Small intestine (tissue), 7 donors: ENCODE measurements around the gene DGKH. TPM values are rescaled to one million over a fixed set of nuclear protein-coding genes. Genes with fewer than 3 reads are reported as not detected.

ENCODE experiments used
- DNase-seq, 2 donors: peaks; one replicate each; pipeline versions ENCODE4 v3.0.0 to v3.0.0-alpha.2; 2013
- FAIRE-seq: peaks from 2 replicates; lab custom pipeline; 2012; peaks lifted over from hg19 to GRCh38; lab: Jason Lieb, UNC
- H3K27ac ChIP-seq, 3 donors: one replicate each; pipeline ENCODE4 v1.5.1; 2013; ENCODE audit warnings: low read length in 2 of 3, mild to moderate bottlenecking in 2 of 3, control low read depth in 1 of 3, inconsistent platforms in 1 of 3, low read depth in 1 of 3, moderate library complexity in 1 of 3
- H3K27me3 ChIP-seq, 3 donors: one replicate each; pipeline ENCODE4 v1.6.1; 2013; ENCODE audit warnings: low read length in 3 of 3, inconsistent platforms in 1 of 3; ENCODE audit not compliant: control insufficient read depth in 3 of 3, insufficient read depth in 3 of 3
- H3K36me3 ChIP-seq, 3 donors: one replicate each; pipeline ENCODE4 v1.6.1; 2013; ENCODE audit warnings: low read length in 3 of 3, inconsistent platforms in 1 of 3, low read depth in 1 of 3, mild to moderate bottlenecking in 1 of 3, moderate library complexity in 1 of 3; ENCODE audit not compliant: control insufficient read depth in 3 of 3, insufficient read depth in 2 of 3
- H3K4me1 ChIP-seq, 3 donors: one replicate each; pipeline ENCODE4 v1.6.1; 2013; ENCODE audit warnings: low read length in 2 of 3, inconsistent platforms in 1 of 3, low read depth in 1 of 3, mild to moderate bottlenecking in 1 of 3, moderate library complexity in 1 of 3; ENCODE audit not compliant: control insufficient read depth in 3 of 3, insufficient read depth in 2 of 3
- H3K4me3 ChIP-seq, 3 donors: one replicate each; pipeline ENCODE4 v1.5.1; 2013; ENCODE audit warnings: low read length in 3 of 3, control low read depth in 1 of 3, inconsistent platforms in 1 of 3, low read depth in 1 of 3, mild to moderate bottlenecking in 1 of 3, moderate library complexity in 1 of 3
- H3K9me3 ChIP-seq, 2 donors: one replicate each; pipeline ENCODE4 v1.6.1; 2013; ENCODE audit warnings: low read depth in 1 of 2, low read length in 1 of 2; ENCODE audit not compliant: control insufficient read depth in 2 of 2, insufficient read depth in 1 of 2
- WGBS, 3 donors: extraction: QIAGEN DNeasy Blood & Tissue Kit; methylation state at CpG; one replicate each; pipeline ENCODE4 v1.1.7; 2013; 5-methylcytosine and 5-hydroxymethylcytosine counted together
- polyA plus RNA-seq, 4 donors: library from polyadenylated mRNA; stranded (reverse) in 3 of 4; unstranded in 1 of 4; fragments of 200-250 nt in 3 of 4; fragments of 120-200 nt in 1 of 4; gene quantifications; one replicate each; pipeline versions ENCODE4 v1.2.1 to v1.2.3, GENCODE V29; 2013
- donor health status: healthy with polysubstance abuse.
- donor health status: control.
- donor health status: control.
- donor health status: Bipolar disorder and iron deficiency.
- donor health status: healthy.

The DGKH gene
- polyA plus RNA-seq, 4 donors: 0.45 to 4.5 (median 2.0) TPM

DNA sequence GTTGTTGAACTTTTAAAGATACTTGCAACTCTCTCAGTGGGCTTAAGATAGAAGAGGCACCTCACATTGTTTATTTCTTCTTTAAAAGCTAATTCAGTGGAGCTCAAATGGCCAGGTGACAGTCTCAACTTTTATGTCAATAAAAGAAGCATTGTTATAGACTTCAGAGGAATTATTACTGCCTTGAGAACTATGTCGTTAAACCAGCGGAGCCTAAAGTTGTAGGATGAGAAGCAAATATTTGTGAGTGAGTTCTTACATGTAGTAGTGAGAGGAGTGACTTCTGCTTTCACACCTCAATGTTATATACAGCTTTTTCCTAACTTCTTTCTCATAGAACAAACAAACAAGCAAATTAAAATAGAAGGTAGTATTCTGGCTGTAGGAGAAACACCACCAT, 31.2 kb upstream of the DGKH start:
- Histone ChIP-seq H3K4me3 (no peak overlapping the region), H3K9me3 (no peaks in the 10 kb centered on the region), H3K27ac (no peak overlapping the region), H3K27me3 (no peaks in the 10 kb centered on the region), H3K4me1 (no peaks in the 10 kb centered on the region), H3K36me3 (no peaks in the 10 kb centered on the region)
- no peak for DNase-seq
- 17 to 57% (median 41%) methylated on average over 2 of the region's 2 CpGs for whole genome bisulfite sequencing, 3 donors
- no peak for FAIRE-seq

GRCh38 chr13:42021851-42022250, 26.6 kb upstream of the DGKH start:
- Histone ChIP-seq H3K4me1 (no peaks in the 10 kb centered on the region), H3K9me3 (no peaks in the 10 kb centered on the region), H3K4me3 (no peak overlapping the region), H3K27me3 (no peaks in the 10 kb centered on the region), H3K27ac (no peak overlapping the region), H3K36me3 (no peaks in the 10 kb centered on the region)
- FAIRE-seq: no peak
- DNase-seq: no peak

- H3K27me3 ChIP-seq: no peaks in the 10 kb centered on the region
- no peaks in the 10 kb centered on the region for H3K36me3 ChIP-seq
- H3K27ac ChIP-seq: no peak overlapping the region
- WGBS, 3 donors: 78 to 89% (median 79%) methylated on average over 4 of the region's 4 CpGs
- FAIRE-seq (no peak), DNase-seq (no peak)
- H3K9me3 ChIP-seq: no peaks in the 10 kb centered on the region
- no peak overlapping the region for H3K4me3 ChIP-seq
- peaks cover 0 to 1% (median 0%) of the 10 kb centered on the region in 3 donors for H3K4me1 ChIP-seq
Observed at GRCh38 chr13:42022336-42022735, 26.1 kb upstream of the DGKH start.

DNA sequence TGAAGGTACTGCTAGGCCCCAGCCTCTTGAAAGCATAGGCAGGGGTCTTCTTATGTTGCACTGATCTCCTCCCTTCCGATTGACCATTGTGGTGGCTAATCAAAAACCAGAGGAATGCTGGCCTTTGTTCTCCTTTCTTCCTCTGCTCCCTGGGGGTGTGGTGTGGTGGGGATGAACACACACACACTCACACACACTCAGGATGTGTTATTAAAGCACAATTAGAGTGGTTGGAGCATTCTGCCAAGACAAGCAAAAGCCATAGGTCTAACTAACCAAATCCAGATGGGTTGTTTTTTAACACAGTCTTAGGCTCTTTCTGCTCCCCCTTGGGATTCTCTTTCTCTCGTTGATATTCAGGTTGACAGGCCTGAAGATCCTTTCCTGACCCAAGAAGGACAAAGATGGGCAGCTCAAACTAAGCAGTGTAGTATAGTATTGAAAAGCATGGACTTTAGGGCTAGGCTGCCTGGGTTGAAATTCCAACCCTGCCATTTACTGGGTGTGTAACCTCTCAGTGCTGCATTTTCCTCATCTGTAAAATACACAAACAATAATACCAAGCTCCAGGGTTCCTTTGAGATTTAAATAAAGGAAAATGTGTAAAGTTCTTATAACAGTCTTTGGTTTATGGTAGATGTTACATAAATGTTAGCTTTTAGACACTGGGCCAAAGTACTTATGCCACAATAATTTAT, 25.5 kb upstream of the DGKH start:
- peaks cover 0 to 5% (median 0%) of the 10 kb centered on the region in 3 donors for H3K4me1 ChIP-seq
- no peaks in the 10 kb centered on the region for H3K27me3 ChIP-seq
- WGBS, 3 donors: 92 to 100% (median 93%) methylated on average over 2 of the region's 2 CpGs
- H3K4me3 ChIP-seq: no peak overlapping the region
- H3K36me3 ChIP-seq: no peaks in the 10 kb centered on the region
- FAIRE-seq: no peak
- H3K9me3 ChIP-seq: no peaks in the 10 kb centered on the region
- DNase-seq: no peak
- H3K27ac ChIP-seq: no peak overlapping the region

GRCh38 chr13:42027286-42027685, 21.2 kb upstream of the DGKH start:
- H3K9me3 ChIP-seq: no peaks in the 10 kb centered on the region
- H3K4me1 ChIP-seq: peaks cover 0 to 9% (median 0%) of the 10 kb centered on the region in 3 donors
- H3K4me3 ChIP-seq: no peak overlapping the region
- no peaks in the 10 kb centered on the region for H3K27me3 ChIP-seq
- H3K36me3 ChIP-seq: no peaks in the 10 kb centered on the region
- peak overlapping the region in 1 of 3 donors; percentile 35 for H3K27ac ChIP-seq
- DNase-seq (peak in 1 of 2 donors; percentile 13), FAIRE-seq (no peak)

DNA sequence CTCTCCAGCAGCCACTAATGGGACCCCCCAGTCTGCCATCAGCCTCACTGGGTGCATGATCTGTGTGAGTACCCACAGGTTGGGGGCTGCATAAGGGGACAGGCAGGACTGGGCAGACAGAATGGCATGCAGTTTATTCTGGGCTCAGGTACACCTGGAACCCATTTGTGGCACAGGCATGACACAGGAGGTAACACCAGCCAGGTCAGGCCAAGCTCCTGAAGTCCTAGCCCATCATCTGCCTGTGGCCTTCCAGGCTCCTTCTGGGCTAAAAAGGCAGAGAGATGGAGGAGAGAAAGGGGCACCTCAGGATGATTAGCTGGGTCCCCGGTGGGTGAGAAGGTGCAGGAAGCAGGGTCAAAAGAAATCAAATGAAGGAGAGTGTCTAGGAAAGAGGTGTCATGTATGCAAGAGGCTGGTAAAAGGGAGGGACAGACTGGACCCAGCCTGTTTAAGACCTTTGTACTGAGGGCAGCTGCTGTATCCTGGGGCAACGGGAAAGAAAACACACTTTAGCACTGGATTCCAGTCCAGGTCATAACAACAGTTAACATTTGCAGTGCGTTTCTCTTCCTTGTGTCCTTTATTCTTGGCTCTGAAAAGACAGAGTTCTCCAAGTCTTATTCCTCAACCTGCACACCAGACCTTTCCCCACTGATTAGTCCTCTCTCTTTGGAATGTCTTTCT, 20.2 kb upstream of the DGKH start:
- Histone ChIP-seq H3K27me3 (no peaks in the 10 kb centered on the region), H3K4me3 (no peak overlapping the region), H3K36me3 (no peaks in the 10 kb centered on the region), H3K9me3 (no peaks in the 10 kb centered on the region), H3K4me1 (peaks cover 0 to 9% (median 0%) of the 10 kb centered on the region in 3 donors), H3K27ac (peak overlapping the region; percentile 53 to 88 (median 65))
- WGBS, 3 donors: 15 to 40% (median 29%) methylated on average over 3 of the region's 3 CpGs
- FAIRE-seq: no peak
- peak; percentile 93 to 94 for DNase-seq

DNA sequence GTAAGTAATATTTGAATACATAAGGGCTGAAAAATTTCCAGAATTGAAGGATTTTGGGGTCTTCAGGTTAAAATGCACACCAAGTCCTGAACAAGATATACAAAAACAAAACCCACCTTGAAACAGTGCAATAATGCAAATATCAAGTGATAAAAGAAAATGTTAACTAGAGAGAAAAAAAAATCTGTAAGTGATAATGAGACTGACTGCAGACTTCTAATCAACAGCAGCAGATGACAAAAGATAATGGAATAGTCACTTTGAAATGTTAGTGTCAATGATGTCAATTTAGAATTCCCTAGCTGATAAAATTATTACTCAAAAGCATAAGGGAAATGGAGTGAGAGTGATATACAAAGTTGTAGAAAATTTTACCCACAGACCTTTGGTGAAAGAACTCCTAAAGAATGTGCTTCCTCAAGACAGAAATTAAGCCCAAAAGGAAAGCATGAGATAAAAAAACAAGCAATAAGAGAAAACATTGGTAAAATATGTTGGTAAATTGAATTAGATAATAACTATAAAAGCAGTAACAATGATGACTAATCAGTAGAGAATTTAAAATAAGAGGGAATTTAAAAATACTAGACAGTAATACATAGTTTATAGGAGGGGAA, 12.4 kb upstream of the DGKH start:
- Histone ChIP-seq H3K27ac (no peak overlapping the region), H3K4me1 (peaks cover 0 to 6% (median 0%) of the 10 kb centered on the region in 3 donors), H3K27me3 (no peaks in the 10 kb centered on the region), H3K4me3 (no peak overlapping the region), H3K9me3 (peaks cover 0 to 3% of the 10 kb centered on the region in 2 donors), H3K36me3 (no peaks in the 10 kb centered on the region)
- DNase-seq (no peak), FAIRE-seq (no peak)

- Histone ChIP-seq H3K4me3 (no peak overlapping the region), H3K9me3 (peaks cover 0 to 3% of the 10 kb centered on the region in 2 donors), H3K27me3 (no peaks in the 10 kb centered on the region), H3K36me3 (no peaks in the 10 kb centered on the region), H3K27ac (no peak overlapping the region), H3K4me1 (peaks cover 0 to 6% (median 1%) of the 10 kb centered on the region in 3 donors)
- no peak for FAIRE-seq
- DNase-seq: no peak
- 95 to 100% (median 95%) methylated on average over 3 of the region's 3 CpGs for WGBS, 3 donors
Observed at GRCh38 chr13:42036711-42037110, 11.7 kb upstream of the DGKH start.
